ENCODE results near the gene NTSR1.

NTSR1 gene

DNA sequence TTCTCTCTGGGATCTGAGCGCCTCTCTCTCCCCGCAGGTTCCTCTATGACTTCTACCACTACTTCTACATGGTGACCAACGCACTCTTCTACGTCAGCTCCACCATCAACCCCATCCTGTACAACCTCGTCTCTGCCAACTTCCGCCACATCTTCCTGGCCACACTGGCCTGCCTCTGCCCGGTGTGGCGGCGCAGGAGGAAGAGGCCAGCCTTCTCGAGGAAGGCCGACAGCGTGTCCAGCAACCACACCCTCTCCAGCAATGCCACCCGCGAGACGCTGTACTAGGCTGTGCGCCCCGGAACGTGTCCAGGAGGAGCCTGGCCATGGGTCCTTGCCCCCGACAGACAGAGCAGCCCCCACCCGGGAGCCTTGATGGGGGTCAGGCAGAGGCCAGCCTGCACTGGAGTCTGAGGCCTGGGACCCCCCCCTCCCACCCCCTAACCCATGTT lies 51.4 kb downstream of the NTSR1 start:
- no peak for DNase-seq

DNA sequence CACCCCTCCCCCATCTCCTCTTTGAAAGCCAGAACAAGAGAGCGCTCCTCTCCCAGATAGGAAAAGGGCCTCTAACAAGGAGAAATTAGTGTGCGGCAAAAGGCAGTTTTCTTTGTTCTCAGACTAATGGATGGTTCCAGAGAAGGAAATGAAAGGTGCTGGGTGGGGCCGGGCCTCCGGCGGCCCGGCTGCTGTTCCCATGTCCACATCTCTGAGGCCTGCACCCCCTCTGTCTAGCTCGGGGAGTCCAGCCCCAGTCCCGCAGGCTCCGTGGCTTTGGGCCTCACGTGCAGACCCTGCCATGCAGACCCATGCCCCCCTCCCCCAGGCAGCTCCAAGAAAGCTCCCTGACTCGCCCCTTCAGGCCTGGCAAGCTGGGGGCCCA lies 51.8 kb downstream of the NTSR1 start:
- DNase-seq, result no peak

DNA sequence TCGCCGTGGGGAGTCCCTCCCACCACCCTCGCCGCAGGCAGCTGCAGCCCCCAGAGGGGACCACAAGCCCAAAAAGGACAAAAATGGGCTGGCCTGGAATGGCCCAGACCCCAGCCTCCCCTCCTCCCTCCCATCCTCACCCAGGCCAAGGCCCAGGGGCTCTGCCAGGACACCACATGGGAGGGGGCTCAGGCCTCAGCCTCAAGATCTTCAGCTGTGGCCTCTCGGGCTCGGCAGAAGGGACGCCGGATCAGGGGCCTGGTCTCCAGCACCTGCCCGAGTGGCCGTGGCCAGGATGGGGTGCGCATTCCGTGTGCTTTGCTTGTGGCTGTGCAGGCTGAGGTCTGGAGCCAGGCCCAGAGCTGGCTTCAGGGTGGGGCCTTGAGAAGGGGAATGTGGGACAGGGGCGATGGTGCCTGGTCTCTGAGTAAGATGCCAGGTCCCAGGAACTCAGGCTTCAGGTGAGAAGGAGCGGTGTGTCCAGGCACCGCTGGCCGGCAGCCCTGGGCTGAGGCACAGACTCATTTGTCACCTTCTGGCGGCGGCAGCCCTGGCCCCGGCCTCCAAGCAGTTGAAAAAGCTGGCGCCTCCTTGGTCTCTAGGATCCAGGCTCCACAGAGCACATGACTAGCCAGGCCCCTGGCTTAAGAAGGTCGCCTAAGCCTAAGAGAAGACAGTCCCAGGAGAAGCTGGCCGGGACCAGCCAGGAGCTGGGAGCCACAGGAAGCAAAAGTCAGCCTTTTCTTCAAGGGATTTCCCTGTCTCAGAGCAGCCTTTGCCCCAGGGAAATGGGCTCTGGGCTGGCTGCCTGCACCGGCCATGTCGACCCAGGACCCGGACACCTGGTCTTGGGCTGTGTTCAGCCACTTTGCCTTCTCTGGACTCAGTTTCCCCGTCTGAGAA lies 52.5 kb downstream of the NTSR1 start:
- DNase-seq, result no peak

DNA sequence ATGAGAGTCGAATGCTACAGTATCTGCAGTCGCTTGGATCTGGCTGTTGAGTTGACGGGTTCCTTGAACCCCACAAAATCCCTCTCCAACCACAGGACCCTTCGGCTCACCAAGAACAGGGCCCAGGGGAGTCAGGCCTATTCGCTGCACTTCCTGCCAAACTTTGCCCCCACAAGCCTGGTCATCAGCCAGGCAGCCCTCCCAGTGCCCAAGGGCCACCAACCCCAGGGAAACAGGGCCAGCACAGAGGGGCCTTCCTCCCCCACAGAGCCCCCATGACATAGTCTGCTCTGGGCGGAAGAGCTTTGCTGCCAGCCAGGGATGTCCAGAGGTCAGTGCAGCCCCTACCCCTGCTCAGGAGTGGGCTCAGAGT lies 53.1 kb downstream of the NTSR1 start:
- no peak for DNase-seq

DNA sequence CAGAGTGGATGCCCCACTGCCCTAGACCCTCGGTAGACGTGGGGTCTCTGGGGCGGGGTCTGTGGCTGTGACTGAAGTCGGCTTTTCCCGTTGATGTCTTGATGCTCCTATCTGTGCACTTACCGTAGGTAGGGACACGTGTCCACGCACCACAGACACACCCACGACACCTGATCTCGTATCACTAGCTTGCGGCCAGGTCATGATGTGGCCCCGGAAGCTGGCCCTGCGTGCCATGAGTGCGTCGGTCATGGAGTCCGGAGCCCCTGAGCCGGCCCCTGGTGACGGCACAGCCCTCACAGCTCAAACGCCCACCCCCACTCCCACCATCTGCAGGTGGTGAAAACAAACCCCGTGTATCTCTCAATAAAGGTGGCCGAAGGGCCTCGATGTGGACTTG lies 53.7 kb downstream of the NTSR1 start:
- DNase-seq, result no peak

DNA sequence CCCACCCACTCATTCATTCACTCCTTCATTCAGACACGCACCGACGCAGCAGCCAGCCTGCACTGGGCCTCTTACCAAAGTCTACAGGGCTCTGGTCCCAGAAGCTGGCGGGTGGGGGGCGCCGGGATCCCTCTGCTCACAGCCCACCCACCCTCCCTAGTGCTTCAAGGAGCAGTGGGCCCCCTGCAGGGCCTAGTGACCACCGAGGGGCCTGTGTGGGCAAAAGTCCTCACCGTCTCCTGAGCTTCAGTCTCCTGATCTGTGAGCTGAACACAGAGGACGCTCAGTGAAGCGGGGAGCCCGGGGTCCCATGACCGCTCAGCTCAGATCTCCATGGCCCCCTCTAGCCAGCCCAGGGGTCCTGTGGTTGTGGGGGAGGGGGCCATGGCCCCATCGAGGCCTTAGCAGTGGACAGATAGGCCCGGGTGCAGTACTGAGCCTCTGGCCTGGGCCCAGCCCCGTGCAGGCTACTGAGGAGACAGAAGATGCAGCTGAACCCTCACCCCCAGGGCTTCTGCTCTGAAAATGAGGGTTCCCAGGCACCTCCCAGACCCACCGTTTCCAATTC lies 54.2 kb downstream of the NTSR1 start:
- no peak for DNase-seq

DNA sequence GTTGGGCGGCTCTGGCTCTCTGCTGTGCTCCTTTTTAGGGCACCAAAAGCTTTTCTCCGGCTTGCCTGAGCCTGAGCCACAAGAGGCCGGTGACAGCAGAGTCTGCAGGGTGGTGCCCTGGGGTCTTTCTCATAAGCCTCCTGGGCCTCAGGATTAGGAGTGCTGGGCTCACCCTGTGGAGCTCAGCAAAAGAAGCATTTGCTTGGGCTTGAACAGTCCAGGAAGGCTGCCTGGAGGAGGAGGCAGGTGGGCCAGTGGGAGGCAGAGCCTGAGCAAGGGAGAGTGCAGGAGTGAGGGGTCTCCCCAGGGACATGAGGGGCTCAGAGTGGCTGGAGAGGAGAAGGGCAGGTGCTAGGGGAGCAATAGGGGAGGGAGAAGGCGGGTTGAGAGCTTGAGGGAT lies 54.8 kb downstream of the NTSR1 start:
- no peak for DNase-seq

DNA sequence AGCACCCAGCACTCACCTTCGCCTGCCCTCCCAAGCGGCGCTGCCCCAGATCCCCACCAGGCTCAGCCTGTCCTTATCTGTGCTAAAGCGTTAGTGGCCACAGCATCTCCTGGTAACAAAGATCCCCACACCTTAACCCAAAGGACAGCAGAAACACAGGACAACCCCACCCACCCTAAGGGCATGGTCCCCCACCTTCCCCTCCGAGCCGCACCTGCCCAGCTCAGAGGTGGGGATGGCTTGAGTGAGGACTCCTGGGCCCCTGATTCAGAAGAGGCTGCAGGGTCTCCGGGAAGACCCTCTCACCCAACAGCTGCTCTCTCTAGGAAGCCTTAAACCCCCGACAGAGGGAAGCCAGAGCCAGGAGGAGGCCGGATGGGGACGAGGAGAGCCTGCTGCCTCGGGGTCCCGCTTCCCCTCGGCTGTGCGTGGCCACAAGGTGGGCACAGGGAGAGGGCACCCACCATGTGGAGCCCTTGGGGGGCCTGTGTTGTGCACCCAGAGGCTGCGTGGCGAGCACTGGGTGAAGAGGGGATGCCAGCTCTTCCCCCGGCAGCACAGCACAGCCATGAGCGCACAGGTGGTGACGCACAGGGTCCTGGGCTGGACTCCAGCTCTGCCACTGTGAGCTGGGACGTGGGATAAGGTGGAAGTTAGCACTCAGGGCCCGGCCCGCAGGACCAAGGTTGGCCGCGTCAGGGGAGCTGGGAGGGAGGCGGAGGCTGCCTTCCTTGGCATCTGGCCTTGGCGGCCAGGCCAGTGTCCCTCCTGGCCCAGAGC lies 55.7 kb downstream of the NTSR1 start:
- DNase-seq, result no peak

DNA sequence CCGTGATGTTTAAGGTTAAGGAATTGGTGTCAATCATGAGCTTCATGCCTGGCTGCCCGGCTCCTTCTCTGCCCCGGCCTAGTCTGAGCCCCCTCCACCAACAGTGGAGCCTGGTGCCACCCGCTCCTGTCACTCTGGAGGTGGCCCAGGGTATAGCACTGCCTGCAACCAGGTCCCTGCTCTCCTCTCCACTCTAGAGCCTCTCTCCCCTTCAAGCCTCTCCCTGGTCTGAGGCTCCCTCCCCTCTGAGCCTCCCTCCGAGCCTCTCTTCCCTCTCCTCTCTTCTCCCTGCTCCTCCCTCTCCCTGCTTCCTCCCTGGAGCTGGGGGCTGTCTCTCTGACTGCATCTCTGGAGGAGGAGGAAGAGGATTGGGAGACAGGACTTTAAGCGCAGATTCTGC lies 56.4 kb downstream of the NTSR1 start:
- no peak for DNase-seq

DNA sequence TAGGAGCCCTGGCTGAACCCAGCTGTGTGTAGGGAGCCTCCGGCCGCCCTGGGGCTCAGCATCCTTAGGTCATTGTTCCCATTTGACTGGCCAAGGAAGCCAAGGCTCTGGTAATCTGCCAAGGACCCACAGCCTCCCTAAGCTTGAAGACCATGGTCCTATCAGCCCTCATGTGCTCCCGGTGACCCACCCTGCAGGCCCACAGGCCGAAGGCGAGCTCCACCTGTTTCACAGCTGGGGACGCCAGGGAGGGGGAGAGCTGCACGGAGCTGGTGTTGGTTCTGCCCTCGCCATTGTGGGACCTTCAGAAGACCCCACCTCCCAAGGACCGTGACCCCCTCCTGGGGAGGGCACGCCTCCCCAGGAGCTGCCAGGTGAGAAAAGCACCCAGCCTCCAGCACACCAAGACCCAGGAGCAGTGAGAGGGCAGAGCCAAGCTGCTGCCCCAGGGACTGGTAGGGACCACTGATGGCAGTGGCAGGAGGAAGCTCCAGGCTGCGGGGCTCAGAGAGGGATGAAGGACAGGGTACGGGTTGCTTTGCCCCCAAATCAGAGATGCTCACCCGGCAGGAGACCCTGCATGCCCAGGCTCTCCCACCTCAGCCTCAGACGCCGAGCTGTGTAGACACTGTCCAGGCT lies 56.9 kb downstream of the NTSR1 start:
- DNase-seq, result no peak

DNA sequence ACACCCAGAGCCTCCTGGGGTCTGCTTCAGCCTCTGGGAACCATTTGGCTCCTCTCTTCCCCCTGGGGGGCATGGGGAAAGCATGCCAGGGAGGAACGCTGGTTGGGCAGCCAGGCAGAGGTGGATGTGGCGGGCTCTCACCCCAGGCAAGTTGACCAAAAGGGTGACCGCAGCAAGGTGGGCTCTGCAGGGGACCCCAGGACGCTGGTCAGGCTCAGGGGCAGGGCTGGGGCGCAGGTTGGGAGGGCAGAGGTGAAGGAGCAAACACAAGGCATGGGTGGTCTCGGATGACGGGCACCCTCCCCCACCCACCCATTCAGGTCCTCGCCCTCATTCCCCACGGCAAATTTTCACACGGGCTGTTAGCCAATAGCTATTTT lies 57.4 kb downstream of the NTSR1 start:
- no peak for DNase-seq

DNA sequence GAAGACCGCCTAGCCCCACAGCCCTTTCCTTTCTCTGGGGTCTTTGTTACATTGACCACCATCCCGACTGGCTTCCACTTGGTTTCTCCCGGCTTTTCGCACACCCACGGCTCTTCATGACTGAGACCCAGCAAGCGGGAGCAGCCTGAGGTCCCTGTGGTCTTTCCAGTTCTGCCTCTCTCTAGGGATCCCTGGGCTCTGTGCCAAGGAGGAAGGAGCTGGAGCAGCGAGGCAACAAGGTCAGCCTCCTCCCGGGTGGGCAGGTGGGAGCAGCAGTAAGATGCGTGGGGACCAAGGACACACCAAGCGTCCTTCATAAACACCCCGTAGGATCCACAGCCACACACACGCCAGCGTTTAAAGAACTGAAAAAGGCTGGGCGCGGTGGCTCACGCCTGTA lies 58.1 kb downstream of the NTSR1 start:
- no peak for DNase-seq

DNA sequence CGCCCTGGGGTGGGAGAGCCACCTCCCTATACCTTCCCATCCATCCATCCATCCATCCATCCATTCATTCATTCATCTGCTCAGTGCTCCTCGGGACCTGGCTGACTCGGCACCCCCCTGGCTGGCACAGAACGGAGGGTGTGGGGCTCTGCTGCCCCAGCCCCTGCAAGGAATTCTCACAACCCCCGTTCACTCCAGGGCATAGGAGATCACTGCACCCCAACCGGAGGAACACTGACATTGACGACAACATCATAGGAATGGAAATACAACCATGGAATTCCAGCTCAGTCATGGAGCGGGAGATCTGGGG lies 59.6 kb downstream of the NTSR1 start:
- no peak for DNase-seq

DNA sequence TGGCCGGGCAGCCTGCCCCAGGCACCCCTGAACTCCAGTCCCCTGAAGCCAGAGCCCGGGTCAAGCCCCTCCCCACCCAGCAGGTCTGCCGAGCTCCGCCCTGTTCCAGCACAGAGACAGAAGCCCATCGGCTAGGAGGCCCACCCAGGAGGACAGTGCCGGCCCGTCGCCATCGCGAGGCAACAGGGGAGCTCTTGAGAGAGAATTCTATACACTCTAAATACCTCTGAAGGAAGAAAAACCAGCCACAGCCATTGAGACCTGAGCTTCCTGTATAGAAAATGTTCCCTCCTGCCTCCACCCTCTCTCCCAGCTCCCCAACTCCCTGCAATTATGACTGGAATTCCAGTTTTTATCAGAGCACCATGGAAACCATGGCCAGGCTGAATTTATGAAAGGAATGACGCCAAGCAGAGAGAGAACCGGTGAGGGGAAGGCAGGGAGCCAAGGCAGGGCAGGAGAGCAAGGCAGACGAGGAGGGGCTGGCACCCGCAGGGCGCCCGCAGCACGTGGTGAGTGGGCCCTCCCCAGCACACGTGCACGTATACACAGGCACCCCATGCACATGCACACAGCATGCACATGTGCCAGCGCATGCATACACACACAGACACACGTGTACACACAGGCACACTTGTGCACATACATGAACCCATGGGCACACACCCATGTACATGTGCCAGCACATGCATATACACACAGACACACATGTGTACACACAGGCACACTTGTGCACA lies 60.1 kb downstream of the NTSR1 start:
- no peak for DNase-seq

DNA sequence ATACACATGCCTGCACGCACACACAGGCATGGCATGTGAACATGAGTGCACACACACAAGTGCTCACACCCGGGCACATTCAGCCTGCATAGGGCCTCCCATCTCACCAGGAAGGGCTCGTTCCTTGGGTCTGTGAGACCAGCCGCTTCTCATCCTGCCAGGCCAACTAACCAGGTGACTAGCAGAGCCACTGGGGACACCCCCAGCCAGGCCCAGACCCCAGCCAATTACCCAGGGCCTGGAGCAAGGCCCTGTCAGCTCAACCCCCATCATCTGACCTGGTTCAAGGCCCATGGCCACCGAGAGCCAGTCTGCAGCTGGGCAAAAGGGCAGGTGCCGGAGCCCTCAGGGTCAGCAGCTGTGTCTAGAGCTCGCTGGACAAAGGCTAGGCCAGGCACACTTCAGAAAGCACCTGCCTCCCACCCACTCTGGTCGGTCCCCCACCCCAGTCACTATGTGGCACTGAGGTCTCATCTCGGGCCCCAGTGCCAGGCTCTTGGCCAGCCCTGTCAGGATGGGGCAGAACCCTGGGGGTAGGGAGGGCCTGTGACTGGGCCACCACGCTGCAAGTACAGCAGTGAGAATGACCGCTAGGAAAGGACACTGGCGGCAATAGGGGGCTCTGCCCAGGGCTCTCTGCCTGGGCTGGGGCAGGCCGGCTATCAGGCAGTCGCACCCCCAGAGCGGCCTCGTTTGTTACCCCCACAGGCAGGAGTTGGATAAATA lies 60.9 kb downstream of the NTSR1 start:
- DNase-seq, result no peak

DNA sequence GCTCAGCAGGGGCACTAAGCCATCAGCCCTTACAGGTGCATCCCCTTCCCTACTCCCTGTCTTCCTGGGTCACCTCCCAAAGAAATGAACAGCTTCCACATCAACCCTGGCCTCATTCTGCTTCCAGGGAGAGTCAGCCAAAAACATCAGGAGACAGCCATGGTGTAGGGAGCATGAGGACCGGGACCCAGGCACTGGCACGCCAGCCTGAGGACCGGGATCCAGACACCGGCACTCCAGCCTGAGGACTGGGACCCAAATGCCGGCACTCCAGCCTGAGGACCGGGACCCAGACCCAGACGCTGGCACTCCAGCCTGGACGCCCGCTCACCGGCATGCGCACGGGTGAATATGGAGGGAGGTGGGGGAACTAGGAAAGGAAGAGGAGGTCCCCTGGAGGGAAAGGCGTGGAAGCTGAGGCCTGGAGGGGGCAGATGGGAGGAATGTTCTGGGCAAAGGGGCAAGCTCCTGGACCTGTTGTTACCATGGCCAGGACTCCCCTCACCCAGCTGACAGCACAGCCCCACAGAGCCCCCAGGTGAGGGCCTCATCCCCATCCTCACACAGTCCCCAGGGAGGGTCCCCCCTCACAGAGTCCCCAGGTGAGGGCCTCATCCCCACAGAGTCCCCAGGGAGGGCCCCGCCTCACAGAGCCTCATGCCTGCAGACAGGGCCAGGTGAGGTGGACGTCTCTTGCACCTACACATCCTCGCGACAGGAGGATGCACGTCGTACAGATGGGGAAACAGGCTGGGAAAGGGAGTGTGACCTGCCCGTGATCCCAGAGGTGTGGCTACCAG lies 61.7 kb downstream of the NTSR1 start:
- DNase-seq, result no peak

DNA sequence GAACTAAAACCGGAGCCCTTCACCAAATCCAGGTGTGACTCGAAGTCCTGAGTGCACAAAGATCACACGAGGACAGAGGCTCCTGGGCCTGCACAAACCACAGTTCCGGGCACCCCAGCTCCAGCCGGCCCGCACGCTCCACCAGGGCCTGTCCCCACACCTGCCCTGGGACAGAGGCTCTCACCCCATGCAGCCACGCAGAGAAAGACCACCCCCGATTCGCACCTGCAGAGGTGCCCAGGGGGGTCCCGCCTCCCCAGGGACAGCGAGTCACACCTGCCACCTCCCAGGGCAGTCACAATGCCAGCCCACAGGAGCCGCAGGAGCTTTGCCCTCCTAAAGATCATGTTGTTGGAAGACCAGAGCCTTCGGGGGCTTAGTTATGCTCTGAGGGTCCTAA lies 62.3 kb downstream of the NTSR1 start:
- DNase-seq, result no peak

DNA sequence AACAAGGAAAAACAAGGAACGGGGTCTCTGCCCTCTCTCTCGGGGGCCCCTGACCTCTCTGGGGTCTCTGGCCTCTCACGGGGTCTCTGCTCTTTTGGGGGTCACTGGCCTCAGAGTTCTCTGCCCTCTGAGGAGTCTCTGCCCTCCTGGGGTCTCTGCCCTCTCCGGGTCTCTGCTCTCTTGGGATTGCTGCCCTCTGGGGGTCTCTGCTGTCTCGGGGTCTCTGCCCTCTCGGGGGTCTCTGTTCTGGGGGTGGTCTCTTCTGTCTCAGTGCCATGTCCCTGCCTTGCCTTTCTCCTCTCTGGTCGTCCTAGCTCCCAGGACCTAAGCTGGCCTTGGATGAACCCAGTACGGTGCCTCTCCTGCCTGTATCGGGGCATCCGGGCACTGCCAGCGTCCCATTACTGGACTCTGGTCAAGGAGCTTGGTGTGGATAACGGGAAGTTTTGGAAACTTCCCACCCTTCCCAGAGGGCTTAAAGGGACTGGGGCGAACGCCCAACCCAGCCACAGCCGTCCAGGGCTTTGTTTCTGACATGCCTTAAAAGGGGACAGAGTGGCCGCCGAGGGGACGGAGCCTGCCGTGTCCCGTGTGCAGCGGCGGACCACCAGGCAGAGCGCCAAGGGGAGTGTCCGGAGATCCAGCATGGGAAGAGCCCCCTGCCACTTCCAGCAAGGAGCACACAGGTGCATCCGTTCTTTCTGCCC lies 62.9 kb downstream of the NTSR1 start:
- no peak for DNase-seq

DNA sequence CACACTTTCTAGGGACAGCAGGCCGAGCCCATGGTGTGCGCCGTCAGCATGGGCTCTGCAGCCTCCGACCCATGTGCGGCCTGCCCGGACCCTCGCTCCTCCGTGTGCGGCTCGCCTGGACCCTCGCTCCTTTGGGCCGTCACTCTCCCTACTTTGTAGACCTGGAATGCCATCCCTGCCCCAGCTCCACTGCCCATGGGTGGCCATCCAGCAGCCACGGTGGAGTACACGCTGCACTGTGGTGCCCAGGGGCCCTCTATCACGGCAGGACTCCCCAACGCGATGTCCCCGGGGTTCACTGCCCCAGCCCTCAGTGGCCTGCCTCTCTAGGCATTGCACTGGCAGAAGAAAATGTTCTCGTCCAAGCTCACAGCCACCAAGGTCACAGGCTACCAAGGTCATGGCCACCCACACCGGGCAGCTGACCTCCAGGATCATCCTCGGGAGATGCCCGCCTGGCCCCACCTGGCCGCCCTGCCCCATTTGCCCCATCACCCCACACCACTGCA lies 63.5 kb downstream of the NTSR1 start:
- no peak for DNase-seq

DNA sequence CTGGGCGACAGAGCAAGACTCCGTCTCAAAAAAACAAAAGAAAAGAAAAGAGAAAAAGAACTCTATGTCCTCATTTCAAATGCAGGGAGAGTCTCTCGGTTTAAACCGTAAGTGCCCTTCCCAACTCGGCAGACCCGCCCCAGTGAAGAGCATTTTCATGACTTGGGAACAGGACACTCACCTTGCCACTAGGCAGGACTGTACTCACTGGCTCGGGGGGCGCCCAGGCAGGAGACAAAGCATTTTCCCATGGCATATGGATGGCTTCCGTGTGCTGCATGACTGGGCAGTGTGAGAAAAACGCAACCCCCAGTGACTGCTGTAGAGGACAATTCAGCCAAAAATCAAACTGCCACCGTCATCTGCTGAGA lies 64.0 kb downstream of the NTSR1 start:
- no peak for DNase-seq

Measured in hematopoietic multipotent progenitor cell treated with erythropoietin and hydrocortisone succinate and interleukin-3 and kit ligand, for 4 days (in vitro differentiated cells).